Endothelial cell of umbilical vein (primary cell): Measurements from ENCODE around the gene UGT1A9. TPM values are rescaled to one million over a fixed set of nuclear protein-coding genes. Genes with fewer than 3 reads are reported as not detected.

Experiments
- BruUV-seq: library from RNA; stranded (reverse); fragments of 400-500 nt; replicated peaks from 2 replicates; lab custom pipeline; 2021; lab: Mats Ljungman, UMichigan
- CTCF ChIA-PET: fragments of 300-600, 350-600 bp; sonication (Branson Sonifier 250); formaldehyde crosslinking; loops from one replicate; lab custom pipeline; 2021; ENCODE audit warnings: antibody characterized with exemption, inconsistent platforms; lab: Charles Lee
- POLR2A ChIA-PET: fragments of 300-600, 350-600 bp; sonication (Branson Sonifier 250); formaldehyde crosslinking; loops from one replicate; lab custom pipeline; 2021; ENCODE audit warnings: antibody characterized with exemption, inconsistent platforms; lab: Charles Lee
- DNase-seq: peaks from one replicate; pipeline ENCODE4 v3.0.0-alpha.2; 2011; ENCODE audit warnings: low read depth, low spot score
- FAIRE-seq: peaks from 2 replicates; lab custom pipeline; 2011; peaks lifted over from hg19 to GRCh38; lab: Jason Lieb, UNC
- H2AFZ ChIP-seq: 2 replicates; pipeline ENCODE4 v1.6.0; 2012; ENCODE audit warnings: low read depth, low read length, control low read depth, inconsistent platforms
- H3K27ac ChIP-seq: 2 replicates; pipeline ENCODE4 v1.5.1; 2011; ENCODE audit warnings: low read depth, mild to moderate bottlenecking, control low read depth, low read length, moderate library complexity; ENCODE audit not compliant: insufficient read depth
- H3K27me3 ChIP-seq, 2 experiments: 2 replicates each; pipeline versions ENCODE4 v1.6.0 to v1.6.1; 2011; ENCODE audit warnings: low read length in 2 of 2, mixed read lengths in 1 of 2; ENCODE audit not compliant: control insufficient read depth in 2 of 2, insufficient read depth in 2 of 2
- H3K36me3 ChIP-seq, 2 experiments: 2 replicates in 1 of 2; 3 replicates in 1 of 2; pipeline ENCODE4 v1.5.1; 2011; ENCODE audit warnings: low read length in 2 of 2, mild to moderate bottlenecking in 1 of 2, moderate library complexity in 1 of 2; ENCODE audit not compliant: control insufficient read depth in 2 of 2, insufficient read depth in 2 of 2; ENCODE audit errors: extremely low read depth in 1 of 2
- H3K4me1 ChIP-seq: 3 replicates; pipeline ENCODE4 v1.5.1; 2011; ENCODE audit warnings: mild to moderate bottlenecking, low read length; ENCODE audit not compliant: control insufficient read depth, insufficient read depth; ENCODE audit errors: extremely low read depth
- H3K4me2 ChIP-seq: 2 replicates; pipeline ENCODE4 v1.6.1; 2011; ENCODE audit warnings: low read length, control low read depth, mixed read lengths; ENCODE audit not compliant: insufficient read depth
- H3K4me3 ChIP-seq, 3 experiments: fragments of 200-600 bp in 1 of 3; sonication (generic), shearing (Covaris generic) in 1 of 3; replicated peaks in 1 of 3; 2 replicates each; pipeline ENCODE4 v1.5.1; 2011 to 2016; ENCODE audit warnings: control low read depth in 3 of 3, low read length in 3 of 3, mild to moderate bottlenecking in 2 of 3, inconsistent platforms in 1 of 3, low read depth in 1 of 3, moderate library complexity in 1 of 3; ENCODE audit not compliant: insufficient read depth in 1 of 3
- H3K79me2 ChIP-seq: 2 replicates; pipeline ENCODE4 v1.6.0; 2012; ENCODE audit warnings: low read length, inconsistent platforms; ENCODE audit not compliant: control insufficient read depth, insufficient read depth
- H3K9ac ChIP-seq: replicated peaks from 2 replicates; pipeline ENCODE3; 2011; ENCODE audit warnings: low read length, control low read depth; ENCODE audit not compliant: insufficient read depth; ENCODE audit errors: extremely low read depth
- H3K9me1 ChIP-seq: replicated peaks from 3 replicates; pipeline ENCODE4 v1.6.0; 2011; ENCODE audit warnings: mild to moderate bottlenecking, low read length; ENCODE audit not compliant: control insufficient read depth, insufficient read depth; ENCODE audit errors: extremely low read depth
- H3K9me3 ChIP-seq: replicated peaks from 2 replicates; pipeline ENCODE4 v1.5.1; 2012; ENCODE audit warnings: low read length, inconsistent platforms; ENCODE audit not compliant: control insufficient read depth, insufficient read depth
- H4K20me1 ChIP-seq: replicated peaks from 2 replicates; pipeline ENCODE3; 2011; ENCODE audit warnings: mild to moderate bottlenecking, low read length; ENCODE audit not compliant: control insufficient read depth, insufficient read depth; ENCODE audit errors: extremely low read depth
- EZH2 ChIP-seq: IDR thresholded peaks from 2 replicates; pipeline ENCODE4 v1.6.1; 2012; ENCODE audit warnings: borderline replicate concordance, low read depth, mild to moderate bottlenecking, moderate library complexity, low read length, inconsistent platforms; ENCODE audit not compliant: severe bottlenecking
- FOS ChIP-seq: IDR thresholded peaks from 2 replicates; pipeline ENCODE4 v1.6.1; 2011; ENCODE audit warnings: mild to moderate bottlenecking, low read length, moderate library complexity, borderline replicate concordance; ENCODE audit not compliant: insufficient read depth
- GATA2 ChIP-seq: IDR thresholded peaks from 2 replicates; pipeline ENCODE4 v1.7.0; 2011; ENCODE audit warnings: low read depth, mild to moderate bottlenecking, moderate library complexity, mixed read lengths, low read length; ENCODE audit not compliant: insufficient read length, insufficient read depth
- JUN ChIP-seq: IDR thresholded peaks from 2 replicates; pipeline ENCODE4 v1.6.1; 2011; ENCODE audit warnings: borderline replicate concordance, low read depth; ENCODE audit not compliant: insufficient read length, insufficient read depth
- MYC ChIP-seq: IDR thresholded peaks from one replicate; pipeline ENCODE4 v1.6.1; 2011; ENCODE audit warnings: mild to moderate bottlenecking, low read depth, low read length
- POLR2A ChIP-seq: IDR thresholded peaks from 2 replicates; pipeline ENCODE4 v1.6.1; 2012; ENCODE audit warnings: low read depth, mild to moderate bottlenecking, control low read depth, low read length
- POLR2AphosphoS5 ChIP-seq: IDR thresholded peaks from 2 replicates; pipeline ENCODE4 v1.6.1; 2012; ENCODE audit warnings: low read depth, mild to moderate bottlenecking, control low read depth, low read length, moderate library complexity; ENCODE audit not compliant: insufficient read depth
- dilution Hi-C: fragments of 300-500 bp; cut with MboI; formaldehyde crosslinking; loops from one replicate; pipeline ENCODE4 v1.15.0; 2019; ENCODE audit warnings: low sequenced_read_pairs; ENCODE audit not compliant: extremely low pct_ligation_motif_present
- intact Hi-C: fragments of 100-400 bp; cut with micrococcal nuclease; formaldehyde crosslinking; loops from one replicate; pipeline ENCODE4 v1.10.0; 2022
- polyA plus RNA-seq, 4 experiments: library from polyadenylated mRNA; depleted of rRNA in 3 of 4; stranded (reverse) in 3 of 4; unstranded in 1 of 4; fragments of >200 nt; gene quantifications; 2 replicates each; pipeline versions ENCODE4 v1.2.1 to v1.2.3, GENCODE V29; 2011 to 2012; ENCODE audit warnings: missing spikeins in 1 of 4
- total RNA-seq: library from RNA; stranded (reverse); gene quantifications from 2 replicates; pipeline ENCODE4 v1.2.3, GENCODE V29; 2021
- TF ChIP-seq, protein P1 (sequence below), 2 donors: IDR thresholded peaks; 1 replicate in 1 of 2; 2 replicates in 1 of 2; pipeline ENCODE4 v1.5.1; 2011; ENCODE audit warnings: low read length in 2 of 2, mild to moderate bottlenecking in 2 of 2, moderate library complexity in 2 of 2, control low read depth in 1 of 2, inconsistent platforms in 1 of 2, low read depth in 1 of 2; ENCODE audit not compliant: insufficient read depth in 1 of 2; ENCODE audit errors: extremely low read depth in 1 of 2
- TF ChIP-seq, protein P2 (sequence below): IDR thresholded peaks from 2 replicates; pipeline ENCODE4 v1.6.1; 2011; ENCODE audit not compliant: insufficient read depth, insufficient read length

UGT1A9 gene
- total and polyA plus RNA-seq, 2 donors (not counting 3 experiments of a cell fraction or from before 2014, with no cell fraction given) = not detected

- Histone ChIP-seq H3K9me3 (no peaks in the 10 kb centered on the region), H2AFZ (no peak overlapping the region), H3K36me3 (no peaks in the 10 kb centered on the region), H3K4me2 (no peak overlapping the region), H3K4me1 (no peaks in the 10 kb centered on the region), H3K9ac (no peak overlapping the region), H3K27ac (no peak overlapping the region), H3K27me3 (no peaks in the 10 kb centered on the region), H3K79me2 (no peaks in the 10 kb centered on the region), H4K20me1 (no peaks in the 10 kb centered on the region), H3K9me1 (no peaks in the 10 kb centered on the region), H3K4me3 (no peak overlapping the region)
- dilution Hi-C loops = no loop called here
- DNase-seq = no peak
- POLR2A ChIA-PET = no interaction called here
- FAIRE-seq = no peak
- CTCF ChIA-PET = no interaction called here
- BruUV-seq = no TSS peak
- TF ChIP-seq MYC (no peak), GATA2 (no peak), EZH2 (no peak), POLR2A (no peak), FOS (no peak), POLR2AphosphoS5 (no peak), JUN (no peak)
- TF ChIP-seq, protein P1, sequence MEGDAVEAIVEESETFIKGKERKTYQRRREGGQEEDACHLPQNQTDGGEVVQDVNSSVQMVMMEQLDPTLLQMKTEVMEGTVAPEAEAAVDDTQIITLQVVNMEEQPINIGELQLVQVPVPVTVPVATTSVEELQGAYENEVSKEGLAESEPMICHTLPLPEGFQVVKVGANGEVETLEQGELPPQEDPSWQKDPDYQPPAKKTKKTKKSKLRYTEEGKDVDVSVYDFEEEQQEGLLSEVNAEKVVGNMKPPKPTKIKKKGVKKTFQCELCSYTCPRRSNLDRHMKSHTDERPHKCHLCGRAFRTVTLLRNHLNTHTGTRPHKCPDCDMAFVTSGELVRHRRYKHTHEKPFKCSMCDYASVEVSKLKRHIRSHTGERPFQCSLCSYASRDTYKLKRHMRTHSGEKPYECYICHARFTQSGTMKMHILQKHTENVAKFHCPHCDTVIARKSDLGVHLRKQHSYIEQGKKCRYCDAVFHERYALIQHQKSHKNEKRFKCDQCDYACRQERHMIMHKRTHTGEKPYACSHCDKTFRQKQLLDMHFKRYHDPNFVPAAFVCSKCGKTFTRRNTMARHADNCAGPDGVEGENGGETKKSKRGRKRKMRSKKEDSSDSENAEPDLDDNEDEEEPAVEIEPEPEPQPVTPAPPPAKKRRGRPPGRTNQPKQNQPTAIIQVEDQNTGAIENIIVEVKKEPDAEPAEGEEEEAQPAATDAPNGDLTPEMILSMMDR (IDR thresholded peaks at IDR 0.05; ENCODE audit: extremely low read depth in 1 of 2, insufficient read depth in 1 of 2, low read depth in 1 of 2, low read length in 2 of 2) = no peak
- TF ChIP-seq, protein P2, sequence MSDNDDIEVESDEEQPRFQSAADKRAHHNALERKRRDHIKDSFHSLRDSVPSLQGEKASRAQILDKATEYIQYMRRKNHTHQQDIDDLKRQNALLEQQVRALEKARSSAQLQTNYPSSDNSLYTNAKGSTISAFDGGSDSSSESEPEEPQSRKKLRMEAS = no peak
- intact Hi-C loops = no loop called here
Observed at GRCh38 chr2:233802132-233802815, 130.6 kb downstream of the UGT1A9 start.
